Measurements from ENCODE around the gene ANKRD13B.

- TF ChIP-seq CTCF (IDR thresholded peaks at IDR 0.05) (no peak), POLR2A (IDR thresholded peaks at IDR 0.05) (no peak), POLR2AphosphoS5 (IDR thresholded peaks at IDR 0.05) (no peak)
Measured at GRCh38 chr17:29661213-29661612, 68.3 kb downstream of the ANKRD13B start.

Measured in breast epithelium (tissue), 3 donors.